GM06990 (cell line): Measurements from ENCODE around the gene PTPRM.

Experiments
- DNase-seq: peaks from one replicate; pipeline ENCODE4 v3.0.0-alpha.2; 2011; ENCODE audit not compliant: insufficient read length; ENCODE audit errors: extremely low read depth
- H3K27me3 ChIP-seq: replicated peaks from 2 replicates; pipeline ENCODE4 v1.6.0; 2011; ENCODE audit warnings: low read length; ENCODE audit not compliant: control insufficient read depth, insufficient read depth
- H3K36me3 ChIP-seq: 2 replicates; pipeline ENCODE4 v1.5.1; 2011; ENCODE audit warnings: low read length; ENCODE audit not compliant: control insufficient read depth, insufficient read depth
- H3K4me3 ChIP-seq: replicated peaks from 2 replicates; pipeline ENCODE4 v1.5.1; 2011; ENCODE audit warnings: low read depth, mild to moderate bottlenecking, control low read depth, low read length
- TF ChIP-seq, protein P1 (sequence below): IDR thresholded peaks from 2 replicates; pipeline ENCODE4 v1.5.1; 2011; ENCODE audit warnings: low read length, control low read depth, mild to moderate bottlenecking, inconsistent platforms; ENCODE audit not compliant: insufficient read depth, poor library complexity, severe bottlenecking

The PTPRM gene

DNA sequence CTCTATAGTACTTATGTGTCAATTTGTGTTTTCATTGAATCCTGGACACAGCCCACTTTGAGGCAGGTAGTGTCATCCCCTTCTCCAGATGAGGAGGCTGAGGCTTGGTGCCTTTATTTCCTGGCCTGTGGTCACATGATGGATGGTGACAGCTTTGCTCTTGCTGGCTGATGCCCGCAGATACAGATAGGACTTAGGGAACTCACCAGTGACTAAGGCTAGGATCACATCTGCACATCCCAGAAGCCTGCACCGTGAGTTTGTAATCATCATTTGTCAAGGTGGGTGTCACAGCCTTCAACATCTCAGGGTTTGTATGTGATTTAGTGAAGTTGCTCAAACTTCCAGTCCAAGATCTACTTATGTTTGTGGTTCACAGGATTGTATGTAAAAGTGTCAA, 747.0 kb downstream of the PTPRM start:
- no peak overlapping the region for H3K4me3 ChIP-seq
- no peaks in the 10 kb centered on the region for H3K27me3 ChIP-seq
- no peaks in the 10 kb centered on the region for H3K36me3 ChIP-seq
- DNase-seq: no peak
- TF ChIP-seq, protein P1, sequence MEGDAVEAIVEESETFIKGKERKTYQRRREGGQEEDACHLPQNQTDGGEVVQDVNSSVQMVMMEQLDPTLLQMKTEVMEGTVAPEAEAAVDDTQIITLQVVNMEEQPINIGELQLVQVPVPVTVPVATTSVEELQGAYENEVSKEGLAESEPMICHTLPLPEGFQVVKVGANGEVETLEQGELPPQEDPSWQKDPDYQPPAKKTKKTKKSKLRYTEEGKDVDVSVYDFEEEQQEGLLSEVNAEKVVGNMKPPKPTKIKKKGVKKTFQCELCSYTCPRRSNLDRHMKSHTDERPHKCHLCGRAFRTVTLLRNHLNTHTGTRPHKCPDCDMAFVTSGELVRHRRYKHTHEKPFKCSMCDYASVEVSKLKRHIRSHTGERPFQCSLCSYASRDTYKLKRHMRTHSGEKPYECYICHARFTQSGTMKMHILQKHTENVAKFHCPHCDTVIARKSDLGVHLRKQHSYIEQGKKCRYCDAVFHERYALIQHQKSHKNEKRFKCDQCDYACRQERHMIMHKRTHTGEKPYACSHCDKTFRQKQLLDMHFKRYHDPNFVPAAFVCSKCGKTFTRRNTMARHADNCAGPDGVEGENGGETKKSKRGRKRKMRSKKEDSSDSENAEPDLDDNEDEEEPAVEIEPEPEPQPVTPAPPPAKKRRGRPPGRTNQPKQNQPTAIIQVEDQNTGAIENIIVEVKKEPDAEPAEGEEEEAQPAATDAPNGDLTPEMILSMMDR: no peak

DNA sequence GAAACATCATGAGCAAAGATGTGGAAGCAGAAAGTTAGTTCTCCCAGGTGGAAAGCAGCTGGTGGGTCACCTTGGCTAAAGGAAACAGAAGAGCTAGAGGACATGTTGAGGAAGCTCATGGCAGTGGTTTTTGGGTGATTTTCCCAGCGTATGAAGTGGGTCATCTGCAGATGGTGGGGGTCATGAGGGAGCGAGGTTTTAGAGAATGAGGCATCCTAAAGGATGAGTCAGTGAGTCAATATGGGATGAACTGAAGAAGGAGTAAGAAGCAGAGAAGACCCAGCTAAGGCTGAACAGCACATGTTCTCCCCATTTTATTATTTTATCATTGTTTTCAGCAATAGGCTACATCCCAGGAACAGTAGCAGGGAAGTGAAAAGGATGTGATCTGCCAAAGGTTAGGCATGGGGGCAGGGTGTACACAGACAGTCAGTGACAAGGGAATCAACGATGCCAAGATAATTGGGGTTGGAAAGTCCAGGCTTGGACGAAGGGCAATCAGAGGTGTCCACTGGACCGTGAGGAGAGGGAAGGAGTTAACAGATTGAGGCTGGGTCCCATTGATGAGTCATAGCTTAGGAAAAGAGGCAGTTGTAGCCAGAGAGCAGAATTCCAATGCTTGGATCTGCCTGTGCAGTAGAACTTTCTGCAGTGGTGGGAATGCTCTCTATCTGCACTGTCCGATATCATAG, 752.8 kb downstream of the PTPRM start:
- TF ChIP-seq, protein P1: no peak
- no peak for DNase-seq
- Histone ChIP-seq H3K4me3 (no peak overlapping the region), H3K27me3 (no peaks in the 10 kb centered on the region), H3K36me3 (no peaks in the 10 kb centered on the region)

DNA sequence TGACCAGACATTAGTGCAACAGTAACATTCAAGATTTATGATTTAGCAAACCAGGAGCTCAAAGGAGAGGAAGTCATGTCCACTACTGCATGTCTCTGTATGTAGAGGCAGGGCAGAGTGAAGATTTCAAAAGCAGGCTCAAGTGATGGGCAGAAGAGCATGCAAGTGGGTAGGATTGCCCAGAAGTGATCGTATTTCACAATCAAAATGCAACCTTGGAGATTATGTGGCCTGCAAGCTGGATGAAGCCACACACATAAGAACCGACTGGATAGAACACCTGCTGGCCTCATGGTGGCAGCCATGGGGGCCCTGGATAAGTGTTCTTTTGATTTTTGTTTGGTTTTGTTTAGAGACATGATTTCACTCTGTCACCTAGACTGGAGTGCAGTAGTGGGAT, 755.4 kb downstream of the PTPRM start:
- no peak overlapping the region for H3K4me3 ChIP-seq
- TF ChIP-seq, protein P1: no peak
- no peaks in the 10 kb centered on the region for H3K27me3 ChIP-seq
- H3K36me3 ChIP-seq: no peaks in the 10 kb centered on the region
- DNase-seq: no peak

DNA sequence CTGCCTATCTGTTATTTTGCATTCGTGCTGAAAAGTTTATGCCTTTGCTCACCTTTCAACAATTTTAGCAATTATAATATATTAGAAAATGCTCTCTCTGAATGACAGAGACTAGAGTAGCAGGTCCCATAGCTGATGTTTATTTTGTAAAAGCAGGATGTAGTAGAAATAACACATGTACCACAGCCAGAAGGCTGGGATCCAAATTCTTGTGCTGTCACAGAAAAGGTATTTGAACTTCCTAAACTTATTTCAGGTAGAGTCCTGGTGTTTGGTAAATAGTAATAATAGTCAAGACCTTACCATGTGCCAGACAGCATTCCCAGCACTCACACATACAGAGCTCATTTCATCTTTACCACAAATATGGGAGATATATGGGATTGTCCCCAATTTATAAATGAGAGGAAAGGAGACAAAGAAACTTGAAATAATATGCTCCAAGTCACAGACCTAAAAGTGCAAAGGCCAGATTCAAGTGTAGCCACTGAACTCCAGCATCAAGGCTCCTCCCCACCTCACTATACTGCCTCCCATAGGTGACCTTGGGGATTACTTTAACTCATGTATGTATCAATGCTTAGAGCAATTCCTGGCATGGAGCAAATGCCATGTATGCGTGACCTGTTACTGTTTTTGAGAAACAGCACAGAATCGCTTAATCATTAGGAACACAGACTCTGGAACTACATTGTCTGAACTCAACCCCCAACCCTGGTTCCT, 757.4 kb downstream of the PTPRM start:
- DNase-seq: no peak
- TF ChIP-seq, protein P1: no peak
- H3K4me3 ChIP-seq: no peak overlapping the region
- no peaks in the 10 kb centered on the region for H3K36me3 ChIP-seq
- no peaks in the 10 kb centered on the region for H3K27me3 ChIP-seq

DNA sequence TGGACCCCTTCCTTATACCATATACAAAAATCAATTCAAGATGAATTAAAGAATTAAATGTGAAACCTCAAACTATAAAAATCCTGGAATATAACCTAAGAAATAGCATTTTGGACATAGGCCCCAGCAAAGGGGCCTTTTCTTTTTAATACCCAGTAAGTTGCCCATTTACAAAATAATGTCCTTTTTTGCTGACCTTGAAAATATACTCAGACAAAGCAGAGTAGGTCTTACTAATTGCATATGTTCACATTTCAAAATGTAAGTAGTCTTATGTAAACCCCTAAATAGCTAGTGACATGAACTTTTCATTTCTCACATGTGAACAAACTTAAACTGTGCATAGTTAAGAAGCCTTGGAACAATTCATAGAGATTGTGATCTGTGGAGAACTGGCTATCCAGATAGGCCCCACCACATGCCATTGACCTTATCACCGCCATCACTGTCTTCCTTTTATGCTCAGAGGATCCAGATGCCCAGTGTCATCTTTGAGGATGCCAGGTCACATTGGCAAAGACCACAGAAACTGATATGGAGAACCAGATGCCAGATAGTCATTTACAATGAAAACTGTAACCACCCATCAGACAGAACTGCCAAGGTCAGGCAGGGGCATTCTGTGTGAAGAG, 759.8 kb downstream of the PTPRM start:
- DNase-seq: no peak
- Histone ChIP-seq H3K36me3 (no peaks in the 10 kb centered on the region), H3K27me3 (no peaks in the 10 kb centered on the region), H3K4me3 (no peak overlapping the region)
- TF ChIP-seq, protein P1: no peak
